GM23338 (cell line): Measurements from ENCODE around the gene VMAC. TPM values are rescaled to one million over a fixed set of nuclear protein-coding genes. Genes with fewer than 3 reads are reported as not detected.
A peak's percentile ranks its signal among the peaks of the same experiment; 100 is the strongest.

Experiments used
- ATAC-seq: fragments of 200-7000 bp; cut with Tn5 transposase; 3 replicates; pipeline ENCODE4 v1.9.1; 2020
- DNase-seq: peaks from one replicate; pipeline ENCODE4 v3.0.0-alpha.2; 2015; ENCODE audit warnings: low spot score
- H2AFZ ChIP-seq: fragments of 200-600 bp; sonication (generic); 2 replicates; pipeline ENCODE4 v1.8.0; 2016; ENCODE audit warnings: antibody characterized with exemption, mild to moderate bottlenecking, moderate library complexity
- H3F3A ChIP-seq: fragments of 200-600 bp; sonication (generic); replicated peaks from 2 replicates; pipeline ENCODE4 v1.8.0; 2017; ENCODE audit warnings: antibody characterized with exemption, mixed run types, low read depth
- H3K27ac ChIP-seq: fragments of 200-600 bp; sonication (generic); 2 replicates; pipeline ENCODE4 v1.6.1; 2016; ENCODE audit warnings: low read depth
- H3K27me3 ChIP-seq: fragments of 200-600 bp; sonication (generic); 2 replicates; pipeline ENCODE4 v1.8.0; 2016; ENCODE audit warnings: mild to moderate bottlenecking, mixed run types, moderate library complexity; ENCODE audit not compliant: insufficient read depth
- H3K36me3 ChIP-seq: fragments of 200-600 bp; sonication (generic); 2 replicates; pipeline ENCODE4 v1.8.0; 2016; ENCODE audit warnings: mild to moderate bottlenecking; ENCODE audit not compliant: insufficient read depth
- H3K4me1 ChIP-seq: fragments of 200-600 bp; sonication (generic); 2 replicates; pipeline ENCODE4 v1.8.0; 2016; ENCODE audit warnings: mild to moderate bottlenecking, moderate library complexity; ENCODE audit not compliant: insufficient read depth
- H3K4me2 ChIP-seq: fragments of 200-600 bp; sonication (generic); 2 replicates; pipeline ENCODE4 v1.7.1; 2017; ENCODE audit warnings: mixed run types
- H3K4me3 ChIP-seq: fragments of 200-600 bp; sonication (generic); 2 replicates; pipeline ENCODE4 v1.6.1; 2016; ENCODE audit warnings: mixed run types
- H3K79me2 ChIP-seq: fragments of 200-600 bp; sonication (generic); replicated peaks from 2 replicates; pipeline ENCODE4 v1.8.0; 2017; ENCODE audit warnings: mild to moderate bottlenecking; ENCODE audit not compliant: insufficient read depth
- H3K9me2 ChIP-seq: fragments of 200-600 bp; sonication (generic); 2 replicates; pipeline ENCODE4 v1.8.0; 2017; ENCODE audit not compliant: insufficient read depth
- H4K20me1 ChIP-seq: fragments of 200-600 bp; sonication (generic); replicated peaks from 2 replicates; pipeline ENCODE4 v1.8.0; 2017; ENCODE audit warnings: mild to moderate bottlenecking; ENCODE audit not compliant: insufficient read depth
- H3K27ac Mint-ChIP-seq: 2 replicates; pipeline ENCODE4 v1.8.0; 2020; ENCODE audit warnings: inconsistent platforms, mild to moderate bottlenecking, moderate library complexity, mixed read lengths
- H3K27me3 Mint-ChIP-seq: 3 replicates; pipeline ENCODE4 v1.8.0; 2022; ENCODE audit warnings: low read depth, mild to moderate bottlenecking, moderate library complexity, mixed read lengths, inconsistent platforms; ENCODE audit not compliant: insufficient read depth, poor library complexity
- H3K36me3 Mint-ChIP-seq: 3 replicates; pipeline ENCODE4 v1.8.0; 2021; ENCODE audit warnings: low read depth, mild to moderate bottlenecking, inconsistent platforms, moderate library complexity, mixed read lengths
- H3K4me1 Mint-ChIP-seq: 3 replicates; pipeline ENCODE4 v1.8.0; 2020; ENCODE audit warnings: mild to moderate bottlenecking, inconsistent platforms, mixed read lengths
- H3K4me3 Mint-ChIP-seq: 3 replicates; pipeline ENCODE4 v1.8.0; 2021; ENCODE audit warnings: moderate library complexity, mild to moderate bottlenecking, inconsistent platforms, mixed read lengths
- H3K9me3 Mint-ChIP-seq: 3 replicates; pipeline ENCODE4 v1.8.0; 2020; ENCODE audit warnings: moderate library complexity, mild to moderate bottlenecking, inconsistent platforms, mixed read lengths
- CREB1 ChIP-seq: fragments of 250-450 bp; sonication (Bioruptor Pico); IDR thresholded peaks from 2 replicates; pipeline ENCODE4 v1.5.0; 2020; ENCODE audit warnings: low read depth, mild to moderate bottlenecking, moderate library complexity
- CTCF ChIP-seq, 2 experiments: fragments of 200-600 bp in 1 of 2; sonication (generic) in 1 of 2; conservative IDR thresholded peaks; 2 replicates each; pipeline versions ENCODE4 v1.5.1 to v1.6.1; 2016 to 2017; ENCODE audit warnings: antibody characterized with exemption in 2 of 2, low read depth in 2 of 2, mild to moderate bottlenecking in 2 of 2, moderate library complexity in 1 of 2
- ETS1 ChIP-seq: IDR thresholded peaks from 2 replicates; pipeline ENCODE4 v1.6.1; 2016; ENCODE audit warnings: antibody characterized with exemption
- EZH2 ChIP-seq: fragments of 200-600 bp; sonication (generic); IDR thresholded peaks from one replicate; pipeline ENCODE4 v1.8.0; 2017; ENCODE audit warnings: antibody characterized with exemption, mild to moderate bottlenecking, low read depth; ENCODE audit not compliant: unreplicated experiment
- EZH2phosphoT487 ChIP-seq: fragments of 200-600 bp; sonication (generic); IDR thresholded peaks from one replicate; pipeline ENCODE4 v1.8.1; 2018; ENCODE audit warnings: antibody characterized with exemption; ENCODE audit not compliant: unreplicated experiment
- JUNB ChIP-seq: IDR thresholded peaks from one replicate; pipeline ENCODE4 v1.6.1; 2016; ENCODE audit warnings: antibody characterized with exemption; ENCODE audit not compliant: unreplicated experiment
- NANOG ChIP-seq: IDR thresholded peaks from 2 replicates; pipeline ENCODE4 v1.6.1; 2016; ENCODE audit warnings: antibody characterized with exemption, borderline replicate concordance
- REST ChIP-seq: IDR thresholded peaks from one replicate; pipeline ENCODE4 v1.6.1; 2018; ENCODE audit warnings: antibody characterized with exemption; ENCODE audit not compliant: unreplicated experiment
- polyA plus RNA-seq: library from polyadenylated mRNA; unstranded; fragments of >200 nt; fragmentation: Nextera tagmentation; extraction: Ambion mirVana; gene quantifications from 2 replicates; pipeline ENCODE4 v1.2.1, GENCODE V29; 2016
- total RNA-seq: library from RNA; depleted of rRNA; stranded (reverse); fragments of >200 nt; shearing (Covaris generic); gene quantifications from 2 replicates; pipeline ENCODE4 v1.2.3, GENCODE V29; 2014

VMAC gene
- total and polyA plus RNA-seq, 2 experiments from 2014 or later, result 0.79 to 3.7 TPM

- DNase-seq (no peak), ATAC-seq (no peak)
- Histone ChIP-seq H3K27ac (no peak overlapping the region), H2AFZ (no peak overlapping the region), H3K4me2 (no peak overlapping the region), H3K4me1 (peaks cover 3% of the 10 kb centered on the region), H3K27me3 (no peaks in the 10 kb centered on the region), H3K79me2 (peaks cover 91% of the 10 kb centered on the region), H3K4me3 (no peak overlapping the region), H4K20me1 (peaks cover 38% of the 10 kb centered on the region), H3K36me3 (peaks cover 8% of the 10 kb centered on the region; the same call in 1 of the 2 replicates), H3K9me2 (no peaks in the 10 kb centered on the region), H3F3A (no peaks in the 10 kb centered on the region)
- TF ChIP-seq EZH2, result no peak
- TF ChIP-seq ETS1, result no peak
- TF ChIP-seq EZH2phosphoT487, result no peak
- H3K27me3 Mint-ChIP-seq, result peaks cover 17% of the 10 kb centered on the region
- no peak overlapping the region for H3K4me3 Mint-ChIP-seq
- no peaks in the 10 kb centered on the region for H3K9me3 Mint-ChIP-seq
- H3K27ac Mint-ChIP-seq, result no peak overlapping the region
- peaks cover 44% of the 10 kb centered on the region for H3K4me1 Mint-ChIP-seq
- peaks cover 41% of the 10 kb centered on the region for H3K36me3 Mint-ChIP-seq
Observed at GRCh38 chr19:5943623-5944022, 39.0 kb downstream of the VMAC start.

- H3F3A ChIP-seq, result 0 out of 2 replicates have a peak, but pooled peaks cover 5% of the 10 kb centered on the region
- no peaks in the 10 kb centered on the region for H3K27me3 ChIP-seq
- H3K27ac ChIP-seq, result no peak overlapping the region
- H3K79me2 ChIP-seq, result peaks cover 95% of the 10 kb centered on the region
- H3K4me1 Mint-ChIP-seq, result peaks cover 77% of the 10 kb centered on the region
- H3K36me3 ChIP-seq, result peaks cover 6% of the 10 kb centered on the region
- ATAC-seq, result no peak
- peaks cover 58% of the 10 kb centered on the region for H4K20me1 ChIP-seq
- H3K4me3 Mint-ChIP-seq, result no peak overlapping the region
- H2AFZ ChIP-seq, result no peak overlapping the region
- no peak for TF ChIP-seq JUNB
- no peak for TF ChIP-seq CTCF (conservative IDR thresholded peaks at IDR 0.05; ENCODE audit: low read depth in 2 of 2)
- no peak for TF ChIP-seq ETS1
- no peak for TF ChIP-seq NANOG
- TF ChIP-seq EZH2phosphoT487, result no peak
- TF ChIP-seq REST, result no peak
- TF ChIP-seq CREB1 (CRISPR knock-in tag), result no peak
- H3K9me2 ChIP-seq, result no peaks in the 10 kb centered on the region
- no peak for DNase-seq
- H3K4me2 ChIP-seq, result no peak overlapping the region
- no peaks in the 10 kb centered on the region for H3K9me3 Mint-ChIP-seq
- peaks cover 22% of the 10 kb centered on the region for H3K27me3 Mint-ChIP-seq
- no peak overlapping the region for H3K4me3 ChIP-seq
- H3K4me1 ChIP-seq, result peaks cover 41% of the 10 kb centered on the region
- peak overlapping the region; percentile 26; the same call in 1 of the 2 replicates for H3K27ac Mint-ChIP-seq
- H3K36me3 Mint-ChIP-seq, result peaks cover 34% of the 10 kb centered on the region
Observed at GRCh38 chr19:5947435-5947834, 42.8 kb downstream of the VMAC start.
